Measurements from ENCODE around the gene EPB41. TPM values are rescaled to one million over a fixed set of nuclear protein-coding genes. Genes with fewer than 3 reads are reported as not detected.

The EPB41 gene
- polyA plus RNA-seq, 2 of the 4 experiments (the other 2 are of a cell fraction) = 4.9 to 12.8 TPM

DNA sequence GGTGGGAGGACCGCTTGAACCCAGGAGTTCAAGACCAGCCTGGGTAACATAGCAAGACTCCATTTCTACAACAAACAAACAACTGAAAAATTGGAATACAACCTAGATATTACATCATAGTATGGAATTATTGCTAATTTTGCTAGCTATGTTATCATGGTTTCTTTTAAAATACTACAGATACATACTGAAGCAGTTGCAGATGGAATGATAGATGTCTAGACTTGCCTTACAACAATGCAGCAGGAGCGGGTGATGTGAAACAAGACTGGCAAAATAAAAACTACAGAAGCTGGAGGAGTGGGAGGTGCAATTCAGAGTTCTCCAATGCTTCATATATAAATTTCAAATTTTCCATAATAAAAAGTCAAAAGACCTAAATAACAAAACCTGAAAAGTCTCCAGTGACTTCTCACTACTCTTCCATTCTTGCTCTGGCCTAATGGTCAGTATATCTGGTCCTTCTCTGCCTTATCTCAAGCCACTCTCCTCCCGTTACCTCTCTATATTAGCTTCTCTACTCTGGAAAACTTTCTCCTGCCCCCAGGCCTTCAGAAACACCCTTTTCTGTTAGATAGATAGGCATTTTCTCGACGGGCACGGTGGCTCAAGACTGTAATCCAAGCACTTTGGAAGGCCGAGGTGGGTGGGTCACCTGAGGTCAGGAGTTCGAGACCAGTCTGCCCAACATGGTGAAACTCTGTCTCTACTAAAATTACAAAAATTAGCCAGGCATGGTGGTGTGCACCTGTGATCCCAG lies 237.9 kb downstream of the EPB41 start:
- Histone ChIP-seq H3K4me3 (no peak overlapping the region), H3K4me1 (peaks cover 5% of the 10 kb centered on the region; the same call in 2 of the 3 replicates), H3K4me2 (no peak overlapping the region), H3K27ac (no peak overlapping the region), H3K9me3 (no peaks in the 10 kb centered on the region)
- POLR2A ChIA-PET = no interaction called here
- DNase-seq (ENCODE audit: low read depth in 1 of 2, low spot score in 1 of 2) = no peak
- FAIRE-seq = no peak
- no peak for ATAC-seq
- CTCF ChIA-PET = interaction anchor here (1.2 to 1.5 kb wide), 3 partner anchors 9 to 118 kb away, joined by 3 to 4 read pairs (median 4); no protein-coding TSS in a partner anchor
- WGBS (ENCODE audit: missing lambda C conversion rate) = 88% methylated on average over 8 of the region's 8 CpGs
- no peak for TF ChIP-seq EHMT2 (IDR thresholded peaks at IDR 0.05; ENCODE audit: low read depth)
- no peak for TF ChIP-seq E2F6 (IDR thresholded peaks at IDR 0.05; ENCODE audit: borderline replicate concordance, low read depth)

- ChIA-PET CTCF (interaction anchor here (0.6 to 2.9 kb wide), 2 partner anchors 10 to 930 kb away, joined by 3 to 11 read pairs; no protein-coding TSS in a partner anchor), POLR2A (no interaction called here)
- no peak for TF ChIP-seq CBX2 (IDR thresholded peaks at IDR 0.05; ENCODE audit: borderline replicate concordance, low read depth)
- no peak for TF ChIP-seq NR3C1 (IDR thresholded peaks at IDR 0.05)
- TF ChIP-seq ZNF302 (CRISPR knock-in tag; IDR thresholded peaks at IDR 0.05) = no peak
- TF ChIP-seq, protein P1, sequence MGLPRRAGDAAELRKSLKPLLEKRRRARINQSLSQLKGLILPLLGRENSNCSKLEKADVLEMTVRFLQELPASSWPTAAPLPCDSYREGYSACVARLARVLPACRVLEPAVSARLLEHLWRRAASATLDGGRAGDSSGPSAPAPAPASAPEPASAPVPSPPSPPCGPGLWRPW (IDR thresholded peaks at IDR 0.05) = no peak
- no peak for TF ChIP-seq RNF2 (IDR thresholded peaks at IDR 0.05; ENCODE audit: borderline replicate concordance, low read depth)
- TF ChIP-seq JUN (IDR thresholded peaks at IDR 0.05) = no peak
- TF ChIP-seq PHF8 (IDR thresholded peaks at IDR 0.05; ENCODE audit: borderline replicate concordance, low read depth) = no peak
- TF ChIP-seq, protein P2, sequence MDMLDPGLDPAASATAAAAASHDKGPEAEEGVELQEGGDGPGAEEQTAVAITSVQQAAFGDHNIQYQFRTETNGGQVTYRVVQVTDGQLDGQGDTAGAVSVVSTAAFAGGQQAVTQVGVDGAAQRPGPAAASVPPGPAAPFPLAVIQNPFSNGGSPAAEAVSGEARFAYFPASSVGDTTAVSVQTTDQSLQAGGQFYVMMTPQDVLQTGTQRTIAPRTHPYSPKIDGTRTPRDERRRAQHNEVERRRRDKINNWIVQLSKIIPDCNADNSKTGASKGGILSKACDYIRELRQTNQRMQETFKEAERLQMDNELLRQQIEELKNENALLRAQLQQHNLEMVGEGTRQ (IDR thresholded peaks at IDR 0.05) = no peak
These were observed 242.3 kb downstream of the EPB41 start for GRCh38 chr1:29156543-29157268.

GRCh38 chr1:29157269-29157601 lies 242.9 kb downstream of the EPB41 start:
- POLR2A ChIA-PET = no interaction called here
- no peak for ATAC-seq
- CTCF ChIA-PET = interaction anchor here (2.9 kb wide), 1 partner anchor 10 kb away, joined by 11 read pairs; no protein-coding TSS in a partner anchor
- Histone ChIP-seq H3K27ac (no peak overlapping the region), H3K9me3 (no peaks in the 10 kb centered on the region), H3K4me2 (no peak overlapping the region), H3K4me3 (no peak overlapping the region), H3K4me1 (peaks cover 7% of the 10 kb centered on the region; the same call in 2 of the 3 replicates)
- DNase-seq (ENCODE audit: low read depth in 1 of 2, low spot score in 1 of 2) = no peak
- no peak for TF ChIP-seq FOSB (CRISPR knock-in tag; IDR thresholded peaks at IDR 0.05)
- no peak for TF ChIP-seq PHF8 (IDR thresholded peaks at IDR 0.05; ENCODE audit: borderline replicate concordance, low read depth)
- TF ChIP-seq HEYL (CRISPR knock-in tag; IDR thresholded peaks at IDR 0.05) = no peak
- TF ChIP-seq JUNB (IDR thresholded peaks at IDR 0.05) = no peak
- no peak for TF ChIP-seq NFE2L2 (conservative IDR thresholded peaks at IDR 0.05; ENCODE audit: low read length)
- no peak for TF ChIP-seq TP53 (CRISPR knock-in tag; IDR thresholded peaks at IDR 0.05)
- WGBS (ENCODE audit: missing lambda C conversion rate) = 91% methylated on average over 3 of the region's 3 CpGs
- no peak for FAIRE-seq

More at GRCh38 chr1:29156543-29157268, 242.3 kb downstream of the EPB41 start:
- ATAC-seq = no peak
- Histone ChIP-seq H3K4me2 (no peak overlapping the region), H3K27ac (no peak overlapping the region), H3K9me3 (no peaks in the 10 kb centered on the region), H3K4me1 (peaks cover 4% of the 10 kb centered on the region; the same call in 2 of the 3 replicates), H3K4me3 (no peak overlapping the region)
- 93% methylated on average over 10 of the region's 10 CpGs for WGBS (ENCODE audit: missing lambda C conversion rate)
- FAIRE-seq = no peak
- DNase-seq (ENCODE audit: low read depth in 1 of 2, low spot score in 1 of 2) = no peak

GRCh38 chr1:29159773-29160172 lies 245.4 kb downstream of the EPB41 start:
- WGBS (ENCODE audit: missing lambda C conversion rate) = 92% methylated on average over 3 of the region's 3 CpGs
- FAIRE-seq (no peak), DNase-seq (ENCODE audit: low read depth in 1 of 2, low spot score in 1 of 2) (no peak), ATAC-seq (no peak)
- peaks cover 13% of the 10 kb centered on the region; the same call in 2 of the 3 replicates for H3K4me1 ChIP-seq
- no peaks in the 10 kb centered on the region for H3K9me3 ChIP-seq
- ChIA-PET POLR2A (no interaction called here), CTCF (interaction anchor here (1.9 to 2.0 kb wide), 2 partner anchors 22 to 43 kb away, joined by 5 to 8 read pairs; partner anchors contain the start of gene SRSF4)
- H3K4me2 ChIP-seq = no peak overlapping the region
- no peak overlapping the region for H3K4me3 ChIP-seq
- no peak overlapping the region for H3K27ac ChIP-seq
- TF ChIP-seq RAD21 (conservative IDR thresholded peaks at IDR 0.05 in 1 of 2, IDR thresholded peaks at IDR 0.05 in 1 of 2) = no peak
- TF ChIP-seq ESRRA (IDR thresholded peaks at IDR 0.05; ENCODE audit: borderline replicate concordance, low read length) = no peak
- TF ChIP-seq PHF8 (IDR thresholded peaks at IDR 0.05; ENCODE audit: borderline replicate concordance, low read depth) = no peak
- TF ChIP-seq ZSCAN20 (CRISPR knock-in tag; IDR thresholded peaks at IDR 0.05) = no peak
- no peak for TF ChIP-seq HOXB5 (CRISPR knock-in tag; IDR thresholded peaks at IDR 0.05)
- TF ChIP-seq EP300 (IDR thresholded peaks at IDR 0.05) = no peak
- TF ChIP-seq HMGXB4 (CRISPR knock-in tag; IDR thresholded peaks at IDR 0.05; ENCODE audit: borderline replicate concordance) = no peak
- TF ChIP-seq E2F6 (IDR thresholded peaks at IDR 0.05; ENCODE audit: borderline replicate concordance, low read depth) = no peak
- no peak for TF ChIP-seq TP53 (CRISPR knock-in tag; IDR thresholded peaks at IDR 0.05)
- TF ChIP-seq BHLHE40 (IDR thresholded peaks at IDR 0.05; ENCODE audit: low read depth, low read length) = no peak
- no peak for TF ChIP-seq RARB (CRISPR knock-in tag; IDR thresholded peaks at IDR 0.05)
- no peak for TF ChIP-seq NPAS2 (CRISPR knock-in tag; IDR thresholded peaks at IDR 0.05; ENCODE audit: borderline replicate concordance)

Measured in A549 (cell line).